C1 segment of cervical spinal cord (tissue), 14 donors: ENCODE data around the gene OR8G5.
"Not testable (repeated sequence)": the region's sequence is repeated elsewhere in the genome, so short reads cannot be mapped to it uniquely, and the experiment has no call there.

Source experiments
- DNase-seq, 14 donors: peaks; one replicate each; lab custom pipeline; 2025; lab: John Stamatoyannopoulos, UW

OR8G5 gene

GRCh38 chr11:124256076-124256475, at the start of gene OR8G5:
Gene OR8G5, plus strand, starts transcription at chr11:124256376. Its CDS starts 8,556 bp downstream, at chr11:124264932.
- DNase-seq = no peak

DNA sequence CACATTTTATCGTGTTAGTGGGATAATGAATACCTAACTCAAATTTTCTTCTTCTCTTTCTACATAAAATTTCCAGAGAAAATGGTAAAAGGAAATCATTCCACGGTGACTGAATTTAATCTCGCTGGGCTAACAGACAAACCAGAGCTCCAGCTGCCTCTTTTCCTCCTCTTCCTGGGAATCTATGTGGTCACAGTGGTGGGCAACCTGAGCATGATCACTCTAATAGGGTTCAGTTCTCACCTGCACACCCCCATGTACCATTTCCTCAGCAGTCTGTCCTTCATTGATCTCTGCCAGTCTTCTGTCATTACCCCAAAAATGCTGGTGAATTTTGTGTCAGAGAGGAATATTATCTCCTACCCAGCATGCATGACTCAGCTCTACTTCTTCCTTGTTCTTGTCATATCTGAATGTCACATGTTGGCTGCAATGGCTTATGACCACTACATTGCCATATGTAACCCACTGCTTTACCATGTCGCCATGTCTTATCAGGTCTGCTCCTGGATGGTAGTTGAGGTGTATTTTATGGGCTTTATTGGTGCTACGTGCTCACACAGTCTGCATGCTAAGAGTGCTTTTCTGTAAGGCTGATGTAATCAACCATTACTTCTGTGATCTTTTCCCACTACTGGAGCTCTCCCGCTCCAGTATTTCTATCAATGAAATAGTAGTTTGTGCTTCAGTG, 48.9 kb upstream of the OR8G5 start:
- no peak for DNase-seq

DNA sequence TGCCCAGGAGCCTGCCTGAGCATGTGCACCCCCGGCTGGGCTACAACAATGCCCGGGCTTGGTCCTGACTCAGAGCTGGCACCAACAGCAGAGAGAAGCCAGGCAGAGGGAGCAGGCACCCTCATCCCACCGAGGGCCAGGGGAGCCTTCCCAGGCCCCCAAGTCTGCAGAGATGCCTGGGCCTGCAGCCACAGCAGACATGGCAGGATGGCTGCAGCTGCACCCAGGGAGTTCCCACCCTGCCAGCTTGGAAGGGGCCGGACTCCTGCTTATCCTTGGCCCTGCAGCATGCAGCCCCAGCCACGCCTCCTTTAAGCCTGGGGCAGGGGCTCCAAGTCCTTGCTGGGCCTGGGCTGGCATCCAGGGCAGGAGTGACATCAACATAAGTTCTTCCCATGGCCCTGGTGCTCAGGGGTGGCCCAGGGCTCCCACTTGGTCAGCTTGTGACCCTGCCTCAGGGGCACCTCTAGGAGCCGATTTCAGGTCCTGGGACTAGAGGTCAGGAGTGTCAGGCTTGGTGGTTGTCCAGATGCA, 46.3 kb upstream of the OR8G5 start:
- DNase-seq = no peak

- DNase-seq = no peak
Observed at GRCh38 chr11:124210421-124210820, 45.8 kb upstream of the OR8G5 start.

- no peak for DNase-seq
Observed at GRCh38 chr11:124211321-124211720, 44.9 kb upstream of the OR8G5 start.

DNA sequence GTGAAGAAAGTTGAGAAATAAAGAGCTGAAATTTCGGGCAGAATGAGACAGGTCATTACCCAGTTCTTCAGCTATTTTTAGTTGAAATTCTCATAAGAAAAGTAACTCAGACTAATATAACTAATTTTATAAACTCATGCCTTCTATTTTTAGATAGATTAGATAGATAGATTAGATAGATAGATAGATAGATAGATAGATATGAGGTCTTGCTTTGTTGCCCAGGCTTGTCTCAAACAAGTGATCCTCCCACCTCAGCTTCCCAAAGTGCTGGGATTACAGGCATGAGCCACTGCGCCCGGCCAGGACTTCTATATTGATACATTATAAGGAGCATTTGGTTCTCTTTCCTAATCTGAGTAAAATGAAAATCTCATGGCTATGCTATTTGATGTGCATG, 42.1 kb upstream of the OR8G5 start:
- DNase-seq = no peak

- no peak for DNase-seq
Observed at GRCh38 chr11:124219126-124219525, 37.0 kb upstream of the OR8G5 start.

DNA sequence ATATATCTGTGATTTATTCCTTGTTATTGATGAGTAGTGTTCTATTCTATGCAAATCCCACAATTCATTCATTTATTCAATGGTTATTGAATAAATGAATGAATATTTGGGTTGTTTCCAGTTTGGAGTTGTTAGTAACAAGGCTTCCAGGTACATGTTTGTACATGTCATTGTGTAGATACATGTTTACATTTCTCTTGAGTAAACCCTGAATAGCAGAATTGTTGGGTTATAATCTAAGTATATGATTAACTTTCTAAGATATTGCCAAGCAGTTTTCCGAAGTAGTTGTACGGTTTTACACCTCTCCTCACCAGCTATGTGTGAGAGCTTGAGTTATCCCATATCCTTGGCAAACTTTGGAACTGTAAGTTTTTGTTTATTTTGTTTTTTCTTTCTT, 33.8 kb upstream of the OR8G5 start:
- DNase-seq = no peak

DNA sequence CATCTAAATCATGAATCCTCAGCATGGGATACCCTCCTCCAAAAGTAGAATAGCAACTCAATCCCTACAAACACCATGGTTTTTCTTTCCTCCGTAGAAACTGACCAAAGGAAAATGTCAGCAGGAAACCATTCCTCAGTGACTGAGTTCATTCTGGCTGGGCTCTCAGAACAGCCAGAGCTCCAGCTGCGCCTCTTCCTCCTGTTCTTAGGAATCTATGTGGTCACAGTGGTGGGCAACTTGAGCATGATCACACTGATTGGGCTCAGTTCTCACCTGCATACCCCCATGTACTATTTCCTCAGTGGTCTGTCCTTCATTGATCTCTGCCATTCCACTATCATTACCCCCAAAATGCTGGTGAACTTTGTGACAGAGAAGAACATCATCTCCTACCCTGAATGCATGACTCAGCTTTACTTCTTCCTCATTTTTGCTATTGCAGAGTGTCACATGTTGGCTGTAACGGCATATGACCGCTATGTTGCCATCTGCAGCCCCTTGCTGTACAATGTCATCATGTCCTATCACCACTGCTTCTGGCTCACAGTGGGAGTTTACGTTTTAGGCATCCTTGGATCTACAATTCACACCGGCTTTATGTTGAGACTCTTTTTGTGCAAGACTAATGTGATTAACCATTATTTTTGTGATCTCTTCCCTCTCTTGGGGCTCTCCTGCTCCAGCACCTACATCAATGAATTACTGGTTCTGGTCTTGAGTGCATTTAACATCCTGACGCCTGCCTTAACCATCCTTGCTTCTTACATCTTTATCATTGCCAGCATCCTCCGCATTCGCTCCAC, 31.4 kb upstream of the OR8G5 start:
- not testable (repeated sequence) for DNase-seq

GRCh38 chr11:124225471-124225870, 30.7 kb upstream of the OR8G5 start:
- no peak for DNase-seq

DNA sequence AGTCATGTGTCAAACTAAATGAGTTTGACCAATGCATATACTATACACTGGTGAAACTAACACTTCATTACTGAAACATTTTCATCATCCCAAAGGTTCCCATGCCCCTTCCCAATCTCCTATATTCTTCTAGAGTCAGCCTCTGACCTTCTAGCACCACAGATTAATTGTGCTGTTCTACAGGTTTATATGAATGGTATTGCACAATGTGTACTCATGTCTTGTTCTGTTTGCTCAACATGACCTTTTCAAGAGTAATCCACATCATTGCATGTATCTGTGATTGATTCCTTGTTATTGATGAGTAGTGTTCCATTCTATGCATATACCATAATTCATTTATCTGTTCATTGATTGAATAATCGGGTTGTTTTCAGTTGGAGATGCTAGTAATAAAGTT, 22.8 kb upstream of the OR8G5 start:
- no peak for DNase-seq

DNA sequence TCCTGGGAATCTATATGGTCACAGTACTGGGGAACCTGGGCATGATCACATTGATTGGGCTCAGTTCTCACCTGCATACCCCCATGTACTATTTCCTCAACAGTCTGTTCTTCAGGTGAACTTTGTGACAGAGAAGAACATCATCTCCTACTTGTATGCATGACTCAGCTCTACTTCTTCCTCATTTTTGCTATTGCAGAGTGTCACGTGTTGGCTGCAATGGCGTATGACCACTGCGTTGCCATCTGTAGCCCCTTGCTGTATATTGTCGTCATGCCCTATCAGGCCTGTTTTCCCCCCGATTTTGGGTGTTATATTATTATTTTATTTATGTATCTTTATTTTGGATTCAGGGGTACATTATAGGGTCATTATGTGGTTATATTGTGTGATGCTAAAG, 17.7 kb upstream of the OR8G5 start:
- DNase-seq = no peak

DNA sequence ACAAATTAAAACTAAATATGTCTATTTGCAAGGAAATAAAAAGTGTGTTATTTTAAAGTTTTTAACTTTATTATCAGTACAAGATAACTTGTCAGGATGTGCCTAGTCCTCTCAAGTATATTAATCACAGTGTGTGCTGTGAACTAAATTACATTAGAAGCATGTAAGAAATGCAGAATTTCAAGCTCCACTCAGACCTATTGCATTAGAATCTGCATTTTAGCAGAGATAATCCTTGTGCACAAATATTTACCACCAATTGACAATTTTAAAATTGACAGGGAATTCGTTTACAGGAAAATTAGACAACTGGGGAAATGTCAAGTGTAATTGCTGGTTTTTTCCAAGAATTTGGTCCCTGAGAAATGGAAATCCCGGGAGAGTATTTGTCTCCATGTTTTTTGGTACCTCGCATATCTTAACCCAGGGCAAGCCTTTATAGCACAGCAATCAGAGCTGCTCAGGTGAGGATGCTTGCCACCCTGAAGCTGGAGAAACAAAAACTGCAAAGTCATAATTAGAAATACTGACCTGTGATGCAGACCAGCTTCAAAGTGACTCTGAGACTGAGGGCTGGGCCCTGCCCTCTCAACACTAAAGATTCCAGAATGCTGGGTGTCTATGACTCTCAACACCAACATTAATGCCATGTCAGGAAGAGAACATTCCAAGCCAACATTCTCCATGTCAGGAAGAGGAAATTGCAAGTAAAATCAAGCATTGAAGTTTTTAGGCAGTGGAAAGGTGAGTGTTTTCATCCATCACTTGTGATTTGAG, 15.4 kb upstream of the OR8G5 start, which contains the start of gene OR8G1:
TSS of gene OR8G1 (plus strand) at position 475 of the 777 bp plus-strand sequence. CDS start 8,581 bp downstream, outside the sequence.
- no peak for DNase-seq

- not testable (repeated sequence) for DNase-seq
Observed at GRCh38 chr11:124249869-124250268, 6.3 kb upstream of the OR8G5 start.

DNA sequence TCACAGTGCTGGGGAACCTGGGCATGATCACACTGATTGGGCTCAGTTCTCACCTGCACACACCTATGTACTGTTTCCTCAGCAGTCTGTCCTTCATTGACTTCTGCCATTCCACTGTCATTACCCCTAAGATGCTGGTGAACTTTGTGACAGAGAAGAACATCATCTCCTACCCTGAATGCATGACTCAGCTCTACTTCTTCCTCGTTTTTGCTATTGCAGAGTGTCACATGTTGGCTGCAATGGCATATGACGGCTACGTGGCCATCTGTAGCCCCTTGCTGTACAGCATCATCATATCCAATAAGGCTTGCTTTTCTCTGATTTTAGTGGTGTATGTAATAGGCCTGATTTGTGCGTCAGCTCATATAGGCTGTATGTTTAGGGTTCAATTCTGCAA, 8.9 kb downstream of the OR8G5 start:
- not testable (repeated sequence) for DNase-seq

- not testable (repeated sequence) for DNase-seq
Observed at GRCh38 chr11:124270886-124271285, 14.7 kb downstream of the OR8G5 start.

DNA sequence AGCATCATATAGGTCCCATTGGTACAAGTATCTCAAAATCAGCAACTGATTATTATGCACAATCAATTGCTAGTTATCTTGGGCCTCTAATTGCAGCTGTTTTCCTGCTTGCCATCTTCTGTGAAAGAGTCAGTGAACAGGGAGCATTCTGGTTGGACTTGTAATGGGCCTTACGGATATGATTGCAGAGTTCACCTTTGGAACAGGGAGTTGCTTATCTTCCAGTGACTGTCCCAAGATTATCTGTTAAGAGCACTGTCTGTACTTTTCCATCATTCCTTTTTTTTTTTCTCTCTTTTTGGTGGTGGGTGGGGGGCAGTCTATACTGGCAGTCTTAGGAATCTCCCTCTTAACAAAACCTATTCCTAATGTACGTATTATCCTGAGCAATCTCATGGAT, 17.8 kb downstream of the OR8G5 start:
- DNase-seq = no peak

DNA sequence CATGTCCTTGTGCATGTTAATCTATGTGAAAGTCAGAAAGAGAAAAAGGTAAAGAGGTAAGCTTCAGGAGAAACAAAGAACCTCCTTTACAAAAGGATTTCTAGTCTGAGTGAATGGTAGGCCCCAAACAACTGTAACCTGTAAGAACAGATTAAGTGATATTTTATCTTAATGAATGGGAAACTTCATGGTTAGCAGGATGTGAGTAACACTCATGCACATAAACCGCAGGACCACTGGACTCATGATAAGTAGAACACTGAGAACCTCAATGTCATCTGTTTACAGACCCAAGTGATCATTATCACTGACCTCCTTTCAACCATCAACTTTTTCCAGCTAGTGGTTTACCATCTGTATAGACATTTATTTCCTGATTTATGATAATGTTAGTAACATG, 19.9 kb downstream of the OR8G5 start:
- no peak for DNase-seq

GRCh38 chr11:124277207-124277606, 21.0 kb downstream of the OR8G5 start:
- DNase-seq = no peak

DNA sequence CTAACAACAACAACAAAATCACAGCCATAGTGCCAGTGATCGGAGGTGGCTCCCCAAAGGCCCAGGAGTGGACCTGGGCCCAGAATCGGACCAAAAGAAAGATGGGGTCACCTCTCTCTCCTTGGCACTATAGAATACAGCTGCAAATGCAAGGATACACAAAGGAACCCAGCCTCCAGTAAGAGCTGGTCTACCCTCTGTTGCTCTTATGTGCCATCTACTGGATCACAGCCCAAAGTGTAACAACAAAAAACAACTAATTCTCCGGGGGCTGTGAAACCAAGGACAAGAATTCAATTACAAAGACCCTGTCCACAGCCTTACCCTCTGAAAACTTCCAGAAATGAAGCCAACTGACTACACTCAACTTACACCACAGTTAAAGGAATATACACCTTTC, 21.6 kb downstream of the OR8G5 start:
- DNase-seq = no peak

DNA sequence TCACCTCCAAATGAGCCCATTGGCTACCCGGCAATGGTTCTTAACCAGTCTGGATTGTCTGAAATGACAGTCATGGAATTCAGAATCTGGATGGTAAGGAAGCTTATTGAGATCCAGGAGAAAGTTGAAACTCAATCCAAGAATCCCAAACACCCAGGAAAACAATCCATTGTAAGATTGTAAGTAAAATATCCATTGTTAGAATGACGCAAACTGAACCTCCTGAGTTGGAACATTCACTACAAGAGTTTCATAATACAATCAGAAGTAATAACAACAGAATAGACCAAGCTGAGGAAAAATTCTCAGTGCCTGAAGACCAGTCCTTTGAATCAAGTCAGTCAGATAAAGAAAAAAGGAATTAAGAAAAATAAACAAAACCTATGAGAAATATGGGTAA, 22.1 kb downstream of the OR8G5 start:
- DNase-seq = no peak
